ENCODE measurements around the gene FAM124A.

The FAM124A gene

GRCh38 chr13:51257187-51257586 lies 35.0 kb downstream of the FAM124A start:
- TF ChIP-seq, protein P1, sequence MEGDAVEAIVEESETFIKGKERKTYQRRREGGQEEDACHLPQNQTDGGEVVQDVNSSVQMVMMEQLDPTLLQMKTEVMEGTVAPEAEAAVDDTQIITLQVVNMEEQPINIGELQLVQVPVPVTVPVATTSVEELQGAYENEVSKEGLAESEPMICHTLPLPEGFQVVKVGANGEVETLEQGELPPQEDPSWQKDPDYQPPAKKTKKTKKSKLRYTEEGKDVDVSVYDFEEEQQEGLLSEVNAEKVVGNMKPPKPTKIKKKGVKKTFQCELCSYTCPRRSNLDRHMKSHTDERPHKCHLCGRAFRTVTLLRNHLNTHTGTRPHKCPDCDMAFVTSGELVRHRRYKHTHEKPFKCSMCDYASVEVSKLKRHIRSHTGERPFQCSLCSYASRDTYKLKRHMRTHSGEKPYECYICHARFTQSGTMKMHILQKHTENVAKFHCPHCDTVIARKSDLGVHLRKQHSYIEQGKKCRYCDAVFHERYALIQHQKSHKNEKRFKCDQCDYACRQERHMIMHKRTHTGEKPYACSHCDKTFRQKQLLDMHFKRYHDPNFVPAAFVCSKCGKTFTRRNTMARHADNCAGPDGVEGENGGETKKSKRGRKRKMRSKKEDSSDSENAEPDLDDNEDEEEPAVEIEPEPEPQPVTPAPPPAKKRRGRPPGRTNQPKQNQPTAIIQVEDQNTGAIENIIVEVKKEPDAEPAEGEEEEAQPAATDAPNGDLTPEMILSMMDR (IDR thresholded peaks at IDR 0.05; ENCODE audit: insufficient read depth, missing control alignments): no peak
- no peak for FAIRE-seq

DNA sequence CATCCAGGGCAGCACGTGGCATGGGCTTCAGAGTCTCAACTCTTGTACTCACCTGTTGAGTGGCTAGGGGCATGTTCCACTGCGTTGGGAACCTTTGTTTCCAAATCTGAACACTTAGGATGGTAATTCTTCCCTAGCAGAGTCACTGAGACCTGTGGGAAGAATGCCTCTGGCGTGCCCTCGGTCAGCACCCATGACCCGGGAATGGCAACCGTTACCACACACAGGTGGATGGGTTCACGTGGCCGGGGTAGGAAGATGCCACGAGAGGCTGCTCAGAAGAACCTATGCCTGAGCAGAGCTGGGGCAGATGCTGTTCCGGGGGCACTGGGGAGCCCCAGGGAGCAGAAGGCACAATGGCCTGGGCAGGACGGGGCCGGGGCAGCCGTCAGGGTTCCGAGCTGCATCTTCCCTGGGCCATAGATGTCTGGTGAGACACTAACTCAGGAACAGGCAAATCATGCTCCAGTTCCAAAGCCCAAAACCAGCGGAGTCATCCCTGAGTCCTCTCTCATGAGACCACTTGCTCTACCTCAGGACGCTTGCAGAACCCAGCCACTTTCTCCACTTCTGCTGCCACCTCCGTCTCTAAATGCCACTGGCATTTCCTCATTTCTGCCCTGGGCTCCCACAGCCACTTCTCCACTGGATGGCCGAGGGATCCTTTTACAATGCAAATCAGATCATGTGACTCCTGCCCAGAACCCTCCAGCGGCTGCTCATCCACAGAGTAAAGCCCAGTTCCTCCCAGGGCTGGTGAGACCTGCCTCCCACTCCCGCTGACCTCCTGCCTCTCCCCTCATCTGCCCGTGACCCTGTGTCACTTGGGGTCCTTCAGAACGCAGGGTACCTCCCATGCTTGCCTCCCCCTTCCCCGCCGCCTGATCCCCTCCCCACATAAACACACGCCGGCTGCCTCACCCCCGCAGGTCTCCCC lies 36.7 kb downstream of the FAM124A start:
- FAIRE-seq: no peak
- TF ChIP-seq, protein P1 (IDR thresholded peaks at IDR 0.05; ENCODE audit: insufficient read depth, missing control alignments): no peak

More at GRCh38 chr13:51257187-51257586, 35.0 kb downstream of the FAM124A start:
- no peak for DNase-seq (ENCODE audit: insufficient read length, low spot score)

DNA sequence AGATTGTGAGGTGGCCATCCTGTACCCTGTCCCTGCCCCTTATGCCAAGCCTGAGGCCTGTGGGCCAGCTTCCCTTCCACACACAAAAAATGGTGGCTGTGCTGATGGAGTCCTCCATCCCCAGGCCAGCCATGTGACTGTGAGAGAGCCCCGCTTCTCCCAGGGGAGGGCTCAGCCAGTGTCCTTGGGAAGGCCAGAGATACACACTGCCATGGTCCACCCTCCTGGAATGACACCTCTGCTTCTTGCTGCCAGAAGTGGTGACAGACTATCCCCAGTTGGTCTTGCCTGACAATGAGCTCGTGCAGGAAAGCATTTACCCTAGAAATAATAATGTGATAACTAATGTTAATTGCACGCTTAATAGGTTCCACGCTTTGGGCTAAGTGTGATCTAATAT lies 38.0 kb downstream of the FAM124A start:
- FAIRE-seq: no peak
- TF ChIP-seq, protein P1 (IDR thresholded peaks at IDR 0.05; ENCODE audit: insufficient read depth, missing control alignments): no peak
- DNase-seq (ENCODE audit: insufficient read length, low spot score): no peak

More for the DNA sequence above, 36.7 kb downstream of the FAM124A start:
- DNase-seq (ENCODE audit: insufficient read length, low spot score): no peak

GRCh38 chr13:51261610-51262249 lies 39.5 kb downstream of the FAM124A start:
- FAIRE-seq (no peak), DNase-seq (ENCODE audit: insufficient read length, low spot score) (no peak)
- TF ChIP-seq, protein P1 (IDR thresholded peaks at IDR 0.05; ENCODE audit: insufficient read depth, missing control alignments): no peak

GRCh38 chr13:51262501-51263211 lies 40.5 kb downstream of the FAM124A start:
- FAIRE-seq: no peak
- DNase-seq (ENCODE audit: insufficient read length, low spot score): no peak
- TF ChIP-seq, protein P1 (IDR thresholded peaks at IDR 0.05; ENCODE audit: insufficient read depth, missing control alignments): peak; percentile 12

DNA sequence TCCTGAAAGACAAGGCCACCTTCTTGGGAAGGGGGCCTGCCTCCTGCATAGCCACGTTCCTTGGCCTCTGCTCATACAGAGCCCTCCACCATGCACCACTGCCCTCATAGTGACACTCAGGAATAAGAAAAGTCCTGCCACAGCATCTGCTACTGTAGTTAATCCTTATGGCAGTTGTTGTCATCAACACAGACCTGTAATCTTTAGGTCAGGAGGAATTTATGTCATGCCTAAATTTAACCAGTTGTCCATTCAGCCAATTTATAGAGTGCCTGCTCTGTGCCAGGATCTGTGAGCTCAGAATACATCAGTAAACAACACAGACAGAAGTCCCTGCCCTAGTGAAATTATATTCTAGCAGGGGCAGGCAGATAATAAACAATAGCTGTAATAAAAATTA lies 44.4 kb downstream of the FAM124A start:
- DNase-seq (ENCODE audit: insufficient read length, low spot score): peak; percentile 53
- TF ChIP-seq, protein P1 (IDR thresholded peaks at IDR 0.05; ENCODE audit: insufficient read depth, missing control alignments): no peak
- FAIRE-seq: peak; percentile 92
